Skeletal muscle tissue (tissue), 4 donors: Measurements from ENCODE around the gene LARGE1. TPM values are rescaled to one million over a fixed set of nuclear protein-coding genes. Genes with fewer than 3 reads are reported as not detected.
A peak's percentile ranks its signal among the peaks of the same experiment; 100 is the strongest.

Experiments used
- H3K27ac ChIP-seq: one replicate; pipeline ENCODE4 v1.7.0; 2013; ENCODE audit warnings: mild to moderate bottlenecking, low read depth, low read length, inconsistent platforms
- H3K27me3 ChIP-seq, 3 donors: one replicate each; pipeline ENCODE4 v1.7.0; 2013; ENCODE audit warnings: low read length in 3 of 3; ENCODE audit not compliant: control insufficient read depth in 3 of 3, insufficient read depth in 3 of 3
- H3K36me3 ChIP-seq, 3 donors: one replicate each; pipeline ENCODE4 v1.7.0; 2013; ENCODE audit warnings: low read length in 3 of 3; ENCODE audit not compliant: control insufficient read depth in 3 of 3, insufficient read depth in 3 of 3
- H3K4me1 ChIP-seq, 3 donors: one replicate each; pipeline ENCODE4 v1.7.0; 2013; ENCODE audit warnings: low read length in 3 of 3, mild to moderate bottlenecking in 3 of 3; ENCODE audit not compliant: control insufficient read depth in 3 of 3, insufficient read depth in 3 of 3
- H3K4me3 ChIP-seq, 3 donors: one replicate each; pipeline ENCODE4 v1.7.0; 2013; ENCODE audit warnings: low read length in 3 of 3
- H3K9ac ChIP-seq, 3 donors: one replicate each; pipeline ENCODE4 v1.7.0; 2013; ENCODE audit warnings: low read length in 3 of 3, mild to moderate bottlenecking in 3 of 3, moderate library complexity in 2 of 3, low read depth in 1 of 3
- H3K9me3 ChIP-seq, 3 donors: one replicate each; pipeline ENCODE4 v1.7.0; 2013; ENCODE audit warnings: low read length in 3 of 3; ENCODE audit not compliant: control insufficient read depth in 3 of 3
- total RNA-seq: library from RNA; depleted of rRNA; stranded (reverse); fragments of >200 nt; gene quantifications from one replicate; pipeline ENCODE4 v1.2.3, GENCODE V29; 2014
- donor health status: Osteomylitis.

The LARGE1 gene
- total RNA-seq, 1 donor from 2014 or later, result 12.5 TPM

DNA sequence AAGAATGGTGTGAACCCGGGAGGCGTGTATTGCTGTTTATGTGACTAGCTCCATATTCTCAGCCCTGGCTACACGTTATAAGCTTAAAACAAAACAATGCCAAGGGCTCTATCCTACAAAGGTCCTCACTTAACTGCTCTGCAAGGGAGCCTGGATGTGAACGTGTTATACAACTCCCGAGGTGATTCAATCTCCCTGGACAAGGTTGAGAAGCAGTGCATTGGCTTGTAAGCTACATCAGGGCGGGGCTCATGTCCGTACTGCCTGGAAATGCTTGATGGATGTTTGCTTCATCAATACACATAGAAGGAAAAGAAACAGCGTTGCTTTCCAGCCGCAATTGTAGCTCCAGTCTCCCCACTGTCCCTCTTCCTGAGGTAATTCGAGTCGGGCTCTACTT is 605.2 kb downstream of the LARGE1 start:
- H3K36me3 ChIP-seq, result peaks cover 10 to 16% (median 15%) of the 10 kb centered on the region in 3 donors
- no peaks in the 10 kb centered on the region for H3K27me3 ChIP-seq
- no peak overlapping the region for H3K4me3 ChIP-seq

GRCh38 chr22:33314316-33314715 is 606.0 kb downstream of the LARGE1 start:
- Histone ChIP-seq H3K9me3 (no peaks in the 10 kb centered on the region), H3K27me3 (no peaks in the 10 kb centered on the region), H3K9ac (no peak overlapping the region), H3K4me1 (no peaks in the 10 kb centered on the region), H3K27ac (no peak overlapping the region), H3K36me3 (peaks cover 10 to 17% (median 16%) of the 10 kb centered on the region in 3 donors), H3K4me3 (no peak overlapping the region)

More for the DNA sequence above, 605.2 kb downstream of the LARGE1 start:
- no peak overlapping the region for H3K27ac ChIP-seq
- no peaks in the 10 kb centered on the region for H3K4me1 ChIP-seq
- H3K9me3 ChIP-seq, result no peaks in the 10 kb centered on the region
- H3K9ac ChIP-seq, result no peak overlapping the region

GRCh38 chr22:33303099-33303498 is 617.2 kb downstream of the LARGE1 start:
- Histone ChIP-seq H3K9ac (no peak overlapping the region), H3K36me3 (peaks cover 0 to 4% (median 0%) of the 10 kb centered on the region in 3 donors), H3K27me3 (no peaks in the 10 kb centered on the region), H3K4me1 (peaks cover 12 to 14% (median 13%) of the 10 kb centered on the region in 3 donors), H3K27ac (no peak overlapping the region), H3K4me3 (no peak overlapping the region), H3K9me3 (no peaks in the 10 kb centered on the region)

- Histone ChIP-seq H3K4me1 (peaks cover 12 to 14% (median 13%) of the 10 kb centered on the region in 3 donors), H3K9ac (peak overlapping the region in 1 of 3 donors; percentile 55), H3K9me3 (no peaks in the 10 kb centered on the region), H3K4me3 (peak overlapping the region in 2 of 3 donors; percentile 17 to 67), H3K36me3 (peaks cover 0 to 4% (median 0%) of the 10 kb centered on the region in 3 donors), H3K27ac (no peak overlapping the region), H3K27me3 (no peaks in the 10 kb centered on the region)
Measured at GRCh38 chr22:33302549-33302948, 617.7 kb downstream of the LARGE1 start.

GRCh38 chr22:33302049-33302545 is 618.2 kb downstream of the LARGE1 start:
- peak overlapping the region in 2 of 3 donors; percentile 17 to 67 for H3K4me3 ChIP-seq
- H3K36me3 ChIP-seq, result peaks cover 0 to 4% (median 0%) of the 10 kb centered on the region in 3 donors
- H3K9me3 ChIP-seq, result no peaks in the 10 kb centered on the region
- peaks cover 12 to 14% (median 13%) of the 10 kb centered on the region in 3 donors for H3K4me1 ChIP-seq
- no peak overlapping the region for H3K27ac ChIP-seq
- H3K27me3 ChIP-seq, result no peaks in the 10 kb centered on the region
- H3K9ac ChIP-seq, result peak overlapping the region in 1 of 3 donors; percentile 55

GRCh38 chr22:33300165-33300564 is 620.1 kb downstream of the LARGE1 start:
- no peak overlapping the region for H3K4me3 ChIP-seq
- H3K9me3 ChIP-seq, result no peaks in the 10 kb centered on the region
- H3K36me3 ChIP-seq, result peaks cover 2 to 8% (median 3%) of the 10 kb centered on the region in 3 donors
- H3K9ac ChIP-seq, result no peak overlapping the region
- no peaks in the 10 kb centered on the region for H3K27me3 ChIP-seq
- no peak overlapping the region for H3K27ac ChIP-seq
- H3K4me1 ChIP-seq, result peaks cover 12 to 14% (median 13%) of the 10 kb centered on the region in 3 donors

DNA sequence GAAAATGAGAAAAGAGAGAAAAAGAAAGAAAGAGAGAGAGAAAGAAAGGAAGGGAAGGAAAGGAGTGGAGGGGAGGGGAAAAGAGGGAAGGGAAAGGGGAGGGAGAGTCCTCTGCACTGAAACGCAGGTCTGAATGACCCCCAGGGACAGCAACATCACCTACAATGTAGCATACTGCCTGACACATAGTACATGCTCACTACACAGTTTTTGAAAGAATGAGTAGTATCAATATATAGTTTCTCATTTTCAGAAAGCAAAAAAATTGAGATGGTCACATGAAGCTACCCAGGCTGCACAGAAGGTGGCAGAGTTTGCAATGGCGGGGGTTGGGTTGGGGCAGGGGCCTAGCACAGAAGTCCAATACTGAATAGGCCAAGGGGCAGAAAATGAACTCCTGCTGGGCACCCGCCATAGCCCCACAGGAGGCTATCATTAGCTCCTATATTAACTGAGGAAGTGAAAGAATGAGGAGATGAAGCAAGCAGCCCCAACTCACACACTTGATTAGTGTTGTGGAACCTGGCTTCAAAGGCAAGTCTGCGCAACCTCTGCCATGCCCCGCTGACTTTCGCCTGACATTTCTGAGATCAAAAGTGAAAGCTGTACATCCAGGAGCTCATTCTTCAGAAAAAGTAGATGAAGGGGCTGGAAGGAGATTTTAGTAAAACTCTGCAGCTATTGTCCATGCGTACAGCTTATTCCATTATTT is 620.9 kb downstream of the LARGE1 start:
- Histone ChIP-seq H3K9me3 (no peaks in the 10 kb centered on the region), H3K4me3 (no peak overlapping the region), H3K9ac (no peak overlapping the region), H3K27ac (no peak overlapping the region), H3K4me1 (peaks cover 12 to 14% (median 13%) of the 10 kb centered on the region in 3 donors), H3K27me3 (no peaks in the 10 kb centered on the region), H3K36me3 (peaks cover 4 to 12% (median 9%) of the 10 kb centered on the region in 3 donors)

- Histone ChIP-seq H3K27ac (no peak overlapping the region), H3K9ac (no peak overlapping the region), H3K9me3 (no peaks in the 10 kb centered on the region), H3K4me1 (no peaks in the 10 kb centered on the region), H3K36me3 (peaks cover 4 to 12% (median 8%) of the 10 kb centered on the region in 3 donors), H3K4me3 (no peak overlapping the region), H3K27me3 (no peaks in the 10 kb centered on the region)
Measured at GRCh38 chr22:33296941-33297340, 623.3 kb downstream of the LARGE1 start.

- Histone ChIP-seq H3K4me1 (no peaks in the 10 kb centered on the region), H3K27me3 (no peaks in the 10 kb centered on the region), H3K9ac (no peak overlapping the region), H3K9me3 (no peaks in the 10 kb centered on the region), H3K4me3 (no peak overlapping the region), H3K36me3 (peaks cover 0 to 5% (median 3%) of the 10 kb centered on the region in 3 donors), H3K27ac (no peak overlapping the region)
Measured at GRCh38 chr22:33288078-33288477, 632.2 kb downstream of the LARGE1 start.

GRCh38 chr22:33275073-33275443 is 645.2 kb downstream of the LARGE1 start:
- no peaks in the 10 kb centered on the region for H3K27me3 ChIP-seq
- no peak overlapping the region for H3K4me3 ChIP-seq
- peaks cover 10 to 27% (median 20%) of the 10 kb centered on the region in 3 donors for H3K4me1 ChIP-seq
- peaks cover 8 to 9% (median 9%) of the 10 kb centered on the region in 3 donors for H3K36me3 ChIP-seq
- H3K9ac ChIP-seq, result no peak overlapping the region
- H3K27ac ChIP-seq, result no peak overlapping the region
- no peaks in the 10 kb centered on the region for H3K9me3 ChIP-seq
